PC-9 (cell line): ENCODE results near the gene PON3.

Source experiments
- CTCF ChIP-seq: fragments of 200-600 bp; sonication (generic); conservative IDR thresholded peaks from 2 replicates; pipeline ENCODE4 v1.6.1; 2017; ENCODE audit warnings: mixed run types, antibody characterized with exemption, mild to moderate bottlenecking, moderate library complexity
- EZH2 ChIP-seq: fragments of 200-600 bp; sonication (generic); IDR thresholded peaks from 2 replicates; pipeline ENCODE4 v1.8.0; 2017; ENCODE audit warnings: antibody characterized with exemption, low read depth

- TF ChIP-seq CTCF (no peak), EZH2 (no peak)
These were observed 25.0 kb upstream of the PON3 start for GRCh38 chr7:95421000-95421846.
